PFSK-1 (cell line): ENCODE data around the gene OLFM2.

Experiments used
- POLR2AphosphoS5 ChIP-seq: IDR thresholded peaks from 2 replicates; pipeline ENCODE4 v1.6.1; 2012; ENCODE audit warnings: low read depth, mild to moderate bottlenecking, control low read depth, low read length, moderate library complexity
- SIN3A ChIP-seq: IDR thresholded peaks from 2 replicates; pipeline ENCODE4 v1.6.1; 2012; ENCODE audit warnings: mild to moderate bottlenecking, low read length, moderate library complexity, borderline replicate concordance; ENCODE audit not compliant: insufficient read depth
- TAF1 ChIP-seq: IDR thresholded peaks from 2 replicates; pipeline ENCODE4 v1.6.1; 2012; ENCODE audit warnings: low read length, control low read depth, borderline replicate concordance; ENCODE audit not compliant: insufficient read depth
- TF ChIP-seq, protein P1 (sequence below), 2 experiments: IDR thresholded peaks; 2 replicates each; pipeline versions ENCODE4 v1.6.1 to v1.8.0; 2011 to 2012; ENCODE audit warnings: low read depth in 2 of 2, low read length in 2 of 2, control low read depth in 1 of 2, inconsistent platforms in 1 of 2, mild to moderate bottlenecking in 1 of 2, moderate library complexity in 1 of 2; ENCODE audit not compliant: insufficient read depth in 1 of 2

DNA sequence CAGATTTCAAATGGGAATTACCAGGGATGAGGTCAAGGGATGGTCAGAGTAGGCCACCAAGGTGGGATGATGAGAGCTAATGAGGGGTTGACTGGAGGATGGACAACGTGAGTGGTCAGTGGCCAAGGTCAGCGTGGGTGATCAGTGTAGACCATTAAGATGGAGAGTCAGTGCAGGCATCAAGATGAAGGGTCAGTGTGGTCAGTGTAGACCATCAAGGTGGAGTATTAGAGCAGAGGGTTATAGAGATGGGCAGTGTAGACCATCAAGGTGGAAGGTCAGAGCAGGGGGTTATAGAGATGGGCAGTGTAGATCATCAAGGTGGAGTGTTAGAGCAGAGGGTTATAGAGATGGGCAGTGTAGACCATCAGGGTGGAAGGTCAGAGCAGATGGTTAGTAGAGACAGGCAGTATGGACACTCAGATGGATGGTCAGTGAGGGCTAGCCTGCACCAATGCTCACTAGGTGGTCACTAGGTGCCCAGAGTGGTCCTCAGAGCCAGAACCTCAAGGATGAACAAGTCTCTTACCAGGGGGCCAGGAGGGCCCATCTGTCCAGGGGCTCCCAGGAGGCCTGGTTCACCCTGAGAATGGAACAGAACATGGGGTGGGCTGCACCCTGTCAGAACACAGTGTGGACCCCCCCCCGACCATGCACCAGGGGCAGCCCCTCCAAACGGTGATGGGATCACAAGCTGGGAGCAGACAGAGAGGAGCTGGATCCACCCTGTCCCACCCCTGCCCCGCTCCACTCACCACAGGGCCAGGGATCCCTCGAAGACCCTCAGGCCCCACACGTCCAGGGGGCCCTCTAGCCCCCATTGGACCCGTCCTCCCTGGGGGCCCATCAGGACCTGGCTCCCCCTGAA lies 32.7 kb upstream of the OLFM2 start:
- TF ChIP-seq POLR2AphosphoS5 (no peak), SIN3A (no peak), TAF1 (no peak)
- TF ChIP-seq, protein P1, sequence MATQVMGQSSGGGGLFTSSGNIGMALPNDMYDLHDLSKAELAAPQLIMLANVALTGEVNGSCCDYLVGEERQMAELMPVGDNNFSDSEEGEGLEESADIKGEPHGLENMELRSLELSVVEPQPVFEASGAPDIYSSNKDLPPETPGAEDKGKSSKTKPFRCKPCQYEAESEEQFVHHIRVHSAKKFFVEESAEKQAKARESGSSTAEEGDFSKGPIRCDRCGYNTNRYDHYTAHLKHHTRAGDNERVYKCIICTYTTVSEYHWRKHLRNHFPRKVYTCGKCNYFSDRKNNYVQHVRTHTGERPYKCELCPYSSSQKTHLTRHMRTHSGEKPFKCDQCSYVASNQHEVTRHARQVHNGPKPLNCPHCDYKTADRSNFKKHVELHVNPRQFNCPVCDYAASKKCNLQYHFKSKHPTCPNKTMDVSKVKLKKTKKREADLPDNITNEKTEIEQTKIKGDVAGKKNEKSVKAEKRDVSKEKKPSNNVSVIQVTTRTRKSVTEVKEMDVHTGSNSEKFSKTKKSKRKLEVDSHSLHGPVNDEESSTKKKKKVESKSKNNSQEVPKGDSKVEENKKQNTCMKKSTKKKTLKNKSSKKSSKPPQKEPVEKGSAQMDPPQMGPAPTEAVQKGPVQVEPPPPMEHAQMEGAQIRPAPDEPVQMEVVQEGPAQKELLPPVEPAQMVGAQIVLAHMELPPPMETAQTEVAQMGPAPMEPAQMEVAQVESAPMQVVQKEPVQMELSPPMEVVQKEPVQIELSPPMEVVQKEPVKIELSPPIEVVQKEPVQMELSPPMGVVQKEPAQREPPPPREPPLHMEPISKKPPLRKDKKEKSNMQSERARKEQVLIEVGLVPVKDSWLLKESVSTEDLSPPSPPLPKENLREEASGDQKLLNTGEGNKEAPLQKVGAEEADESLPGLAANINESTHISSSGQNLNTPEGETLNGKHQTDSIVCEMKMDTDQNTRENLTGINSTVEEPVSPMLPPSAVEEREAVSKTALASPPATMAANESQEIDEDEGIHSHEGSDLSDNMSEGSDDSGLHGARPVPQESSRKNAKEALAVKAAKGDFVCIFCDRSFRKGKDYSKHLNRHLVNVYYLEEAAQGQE (IDR thresholded peaks at IDR 0.05; ENCODE audit: insufficient read depth in 1 of 2, low read depth in 2 of 2, low read length in 2 of 2), result no peak
